BJ (cell line): ENCODE data around the gene ITGA1. TPM values are rescaled to one million over a fixed set of nuclear protein-coding genes. Genes with fewer than 3 reads are reported as not detected.

Experiments used
- CTCF ChIA-PET: fragments of 350-600 bp; formaldehyde crosslinking; extraction: SDS; loops from one replicate; lab custom pipeline; 2021; ENCODE audit warnings: antibody characterized with exemption, inconsistent platforms; lab: Yijun Ruan, JAX
- POLR2A ChIA-PET: fragments of 300-600 bp; sonication (Branson Sonifier 250); formaldehyde crosslinking; extraction: SDS; loops from one replicate; lab custom pipeline; 2021; ENCODE audit warnings: antibody characterized with exemption; lab: Charles Lee
- DNase-seq: peaks from one replicate; pipeline ENCODE4 v3.0.0-alpha.2; 2011; ENCODE audit warnings: low read depth
- H3K27me3 ChIP-seq: 2 replicates; pipeline ENCODE4 v1.6.0; 2011; ENCODE audit warnings: low read length; ENCODE audit not compliant: control insufficient read depth, insufficient read depth
- H3K36me3 ChIP-seq: 2 replicates; pipeline ENCODE4 v1.5.1; 2011; ENCODE audit warnings: low read length; ENCODE audit not compliant: control insufficient read depth, insufficient read depth
- H3K4me3 ChIP-seq: 2 replicates; pipeline ENCODE4 v1.5.1; 2011; ENCODE audit warnings: low read depth, mild to moderate bottlenecking, control low read depth, low read length
- CTCF ChIP-seq: IDR thresholded peaks from 2 replicates; pipeline ENCODE4 v1.5.1; 2011; ENCODE audit warnings: low read depth, mild to moderate bottlenecking, control low read depth, inconsistent platforms, low read length, moderate library complexity; ENCODE audit not compliant: insufficient read depth
- polyA plus RNA-seq: library from polyadenylated mRNA; depleted of rRNA; stranded (reverse); fragments of >200 nt; gene quantifications from 2 replicates; pipeline ENCODE4 v1.2.3, GENCODE V29; 2011

Gene ITGA1
- polyA plus RNA-seq, 1 experiment = 35.2 TPM

- ChIA-PET POLR2A (no interaction called here), CTCF (interaction anchor here (2.1 kb wide), 1 partner anchor 49 kb away, joined by 8 read pairs; no protein-coding TSS in a partner anchor)
These were observed 209.7 kb downstream of the ITGA1 start for GRCh38 chr5:52997424-52997823.

GRCh38 chr5:52998552-52999313 lies 211.0 kb downstream of the ITGA1 start:
- H3K4me3 ChIP-seq = no peak overlapping the region
- no peak for TF ChIP-seq CTCF
- POLR2A ChIA-PET = no interaction called here
- no peak for DNase-seq
- no peaks in the 10 kb centered on the region for H3K27me3 ChIP-seq
- no peaks in the 10 kb centered on the region for H3K36me3 ChIP-seq
- CTCF ChIA-PET = interaction anchor here (1.2 kb wide), 1 partner anchor 17 kb away, joined by 3 read pairs; no protein-coding TSS in a partner anchor

More at GRCh38 chr5:52997424-52997823, 209.7 kb downstream of the ITGA1 start:
- DNase-seq = no peak
- Histone ChIP-seq H3K27me3 (no peaks in the 10 kb centered on the region), H3K4me3 (no peak overlapping the region), H3K36me3 (no peaks in the 10 kb centered on the region)
- TF ChIP-seq CTCF = no peak

- Histone ChIP-seq H3K4me3 (no peak overlapping the region), H3K36me3 (no peaks in the 10 kb centered on the region), H3K27me3 (no peaks in the 10 kb centered on the region)
- TF ChIP-seq CTCF = no peak
- DNase-seq = no peak
- ChIA-PET POLR2A (no interaction called here), CTCF (no interaction called here)
These were observed 211.7 kb downstream of the ITGA1 start for GRCh38 chr5:52999344-52999949.

- no peaks in the 10 kb centered on the region for H3K27me3 ChIP-seq
- ChIA-PET POLR2A (no interaction called here), CTCF (no interaction called here)
- DNase-seq = no peak
- H3K4me3 ChIP-seq = no peak overlapping the region
- no peaks in the 10 kb centered on the region for H3K36me3 ChIP-seq
- TF ChIP-seq CTCF = no peak
These were observed 213.8 kb downstream of the ITGA1 start for GRCh38 chr5:53001541-53001940.

- ChIA-PET POLR2A (no interaction called here), CTCF (no interaction called here)
- no peaks in the 10 kb centered on the region for H3K27me3 ChIP-seq
- no peak for DNase-seq
- no peaks in the 10 kb centered on the region for H3K36me3 ChIP-seq
- TF ChIP-seq CTCF = no peak
- H3K4me3 ChIP-seq = no peak overlapping the region
These were observed 214.8 kb downstream of the ITGA1 start for GRCh38 chr5:53002491-53002890.
